KMS-11 (cell line): Measurements from ENCODE around the gene RPS6KA3.

Experiments
- H2AFZ ChIP-seq: fragments of 200-600 bp; sonication (generic); 2 replicates; pipeline ENCODE4 v1.6.1; 2016; ENCODE audit warnings: antibody characterized with exemption, mixed run types, low read depth
- H3K27ac ChIP-seq: fragments of 200-600 bp; sonication (generic); 2 replicates; pipeline ENCODE4 v1.6.1; 2016; ENCODE audit warnings: mild to moderate bottlenecking, mixed run types
- H3K27me3 ChIP-seq: fragments of 200-600 bp; sonication (generic); 2 replicates; pipeline ENCODE4 v1.6.1; 2017; ENCODE audit warnings: mild to moderate bottlenecking, low read depth, mixed run types, moderate library complexity; ENCODE audit not compliant: insufficient read depth
- H3K36me3 ChIP-seq: fragments of 200-600 bp; sonication (generic); 2 replicates; pipeline ENCODE4 v1.6.1; 2017; ENCODE audit warnings: mild to moderate bottlenecking, mixed run types; ENCODE audit not compliant: insufficient read depth
- H3K4me1 ChIP-seq: fragments of 200-600 bp; sonication (generic); 2 replicates; pipeline ENCODE4 v1.6.1; 2016; ENCODE audit warnings: mild to moderate bottlenecking, low read depth, mixed run types; ENCODE audit not compliant: poor library complexity, severe bottlenecking
- H3K4me2 ChIP-seq: fragments of 200-600 bp; sonication (generic); 2 replicates; pipeline ENCODE4 v1.7.0; 2016; ENCODE audit warnings: mild to moderate bottlenecking, mixed run types
- H3K4me3 ChIP-seq: fragments of 200-600 bp; sonication (generic); IDR thresholded peaks from 2 replicates; pipeline ENCODE4 v1.6.1; 2017; ENCODE audit warnings: low read depth, low read length, mixed read lengths; ENCODE audit not compliant: insufficient read depth
- H3K79me2 ChIP-seq: fragments of 200-600 bp; sonication (generic); 2 replicates; pipeline ENCODE4 v1.6.1; 2016; ENCODE audit warnings: low read depth, mixed run types; ENCODE audit not compliant: insufficient read depth
- H3K9ac ChIP-seq: fragments of 200-600 bp; sonication (generic); 2 replicates; pipeline ENCODE4 v1.6.1; 2016; ENCODE audit warnings: mild to moderate bottlenecking, mixed run types
- H4K20me1 ChIP-seq: fragments of 200-600 bp; sonication (generic); 2 replicates; pipeline ENCODE4 v1.6.1; 2016; ENCODE audit warnings: mild to moderate bottlenecking, mixed run types; ENCODE audit not compliant: insufficient read depth
- TF ChIP-seq, protein P1 (sequence below): fragments of 200-600 bp; sonication (generic); conservative IDR thresholded peaks from 2 replicates; pipeline ENCODE4 v1.6.1; 2017; ENCODE audit warnings: low read depth, mild to moderate bottlenecking, antibody characterized with exemption, low read length, moderate library complexity, mixed read lengths

Gene RPS6KA3

DNA sequence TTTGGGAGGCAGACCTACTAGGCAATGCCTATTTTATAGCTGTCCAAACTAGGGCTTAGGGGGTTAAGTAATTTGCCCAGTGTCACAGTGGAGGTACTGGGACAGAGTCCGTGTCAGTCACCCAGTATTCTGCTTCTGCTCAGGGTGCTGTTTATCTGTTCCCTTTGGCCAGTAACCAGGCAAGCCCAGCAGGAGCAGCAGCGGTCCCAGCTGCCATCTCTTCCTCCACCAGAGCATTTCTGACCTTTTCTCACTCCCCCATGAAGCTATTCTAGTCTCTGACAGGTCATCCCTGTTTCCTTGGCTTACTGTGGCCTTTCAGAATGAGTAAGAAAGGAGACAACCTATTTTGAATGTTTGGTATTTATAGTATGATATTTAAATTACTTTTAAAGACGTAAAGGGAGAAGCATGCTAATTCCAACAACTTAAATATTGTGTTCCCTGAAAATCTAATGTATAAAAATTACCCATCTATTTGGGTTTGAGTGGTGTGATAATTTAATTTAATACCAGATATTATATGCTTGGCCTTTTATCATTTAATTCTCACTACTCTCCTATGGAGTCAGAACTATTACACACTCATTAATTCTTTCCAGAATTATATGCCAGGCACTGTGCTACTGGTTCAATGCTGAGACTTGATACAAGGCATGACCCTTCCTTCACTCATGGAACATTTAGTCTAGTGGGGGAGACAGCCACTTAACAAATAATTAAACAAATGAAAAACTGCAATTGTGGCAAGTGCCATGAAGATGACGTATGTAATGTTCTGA is 60.6 kb downstream of the RPS6KA3 start:
- TF ChIP-seq, protein P1, sequence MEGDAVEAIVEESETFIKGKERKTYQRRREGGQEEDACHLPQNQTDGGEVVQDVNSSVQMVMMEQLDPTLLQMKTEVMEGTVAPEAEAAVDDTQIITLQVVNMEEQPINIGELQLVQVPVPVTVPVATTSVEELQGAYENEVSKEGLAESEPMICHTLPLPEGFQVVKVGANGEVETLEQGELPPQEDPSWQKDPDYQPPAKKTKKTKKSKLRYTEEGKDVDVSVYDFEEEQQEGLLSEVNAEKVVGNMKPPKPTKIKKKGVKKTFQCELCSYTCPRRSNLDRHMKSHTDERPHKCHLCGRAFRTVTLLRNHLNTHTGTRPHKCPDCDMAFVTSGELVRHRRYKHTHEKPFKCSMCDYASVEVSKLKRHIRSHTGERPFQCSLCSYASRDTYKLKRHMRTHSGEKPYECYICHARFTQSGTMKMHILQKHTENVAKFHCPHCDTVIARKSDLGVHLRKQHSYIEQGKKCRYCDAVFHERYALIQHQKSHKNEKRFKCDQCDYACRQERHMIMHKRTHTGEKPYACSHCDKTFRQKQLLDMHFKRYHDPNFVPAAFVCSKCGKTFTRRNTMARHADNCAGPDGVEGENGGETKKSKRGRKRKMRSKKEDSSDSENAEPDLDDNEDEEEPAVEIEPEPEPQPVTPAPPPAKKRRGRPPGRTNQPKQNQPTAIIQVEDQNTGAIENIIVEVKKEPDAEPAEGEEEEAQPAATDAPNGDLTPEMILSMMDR, result no peak
- no peaks in the 10 kb centered on the region for H3K36me3 ChIP-seq
- H4K20me1 ChIP-seq, result no peaks in the 10 kb centered on the region
- no peak overlapping the region for H2AFZ ChIP-seq
- no peaks in the 10 kb centered on the region for H3K79me2 ChIP-seq
- no peaks in the 10 kb centered on the region for H3K27me3 ChIP-seq
- no peaks in the 10 kb centered on the region for H3K4me1 ChIP-seq
- H3K27ac ChIP-seq, result no peak overlapping the region
- no peak overlapping the region for H3K9ac ChIP-seq
- H3K4me2 ChIP-seq, result no peak overlapping the region
- H3K4me3 ChIP-seq, result no peak overlapping the region

DNA sequence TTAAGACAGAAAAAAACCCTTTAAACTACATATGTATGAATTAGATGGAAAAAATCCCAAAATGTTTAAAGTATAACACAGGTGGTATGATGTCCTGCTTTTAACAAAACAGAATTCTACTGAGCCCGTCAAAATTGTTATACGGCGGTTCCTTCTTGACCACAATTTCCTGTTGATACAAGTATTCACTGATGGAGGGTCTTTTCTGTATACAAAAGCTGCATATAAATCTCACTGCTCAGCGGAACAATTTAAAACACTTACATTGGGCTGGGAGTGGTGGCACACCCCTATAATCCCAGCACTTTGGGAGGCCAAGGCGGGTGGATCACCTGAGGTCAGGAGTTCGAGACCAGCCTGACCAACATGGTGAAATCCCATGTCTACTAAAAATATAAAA is 62.4 kb downstream of the RPS6KA3 start:
- no peak overlapping the region for H3K4me3 ChIP-seq
- no peak overlapping the region for H2AFZ ChIP-seq
- H3K4me2 ChIP-seq, result no peak overlapping the region
- no peak overlapping the region for H3K9ac ChIP-seq
- H4K20me1 ChIP-seq, result no peaks in the 10 kb centered on the region
- H3K27me3 ChIP-seq, result no peaks in the 10 kb centered on the region
- H3K36me3 ChIP-seq, result no peaks in the 10 kb centered on the region
- no peaks in the 10 kb centered on the region for H3K79me2 ChIP-seq
- TF ChIP-seq, protein P1, result no peak
- H3K27ac ChIP-seq, result no peak overlapping the region
- no peaks in the 10 kb centered on the region for H3K4me1 ChIP-seq

DNA sequence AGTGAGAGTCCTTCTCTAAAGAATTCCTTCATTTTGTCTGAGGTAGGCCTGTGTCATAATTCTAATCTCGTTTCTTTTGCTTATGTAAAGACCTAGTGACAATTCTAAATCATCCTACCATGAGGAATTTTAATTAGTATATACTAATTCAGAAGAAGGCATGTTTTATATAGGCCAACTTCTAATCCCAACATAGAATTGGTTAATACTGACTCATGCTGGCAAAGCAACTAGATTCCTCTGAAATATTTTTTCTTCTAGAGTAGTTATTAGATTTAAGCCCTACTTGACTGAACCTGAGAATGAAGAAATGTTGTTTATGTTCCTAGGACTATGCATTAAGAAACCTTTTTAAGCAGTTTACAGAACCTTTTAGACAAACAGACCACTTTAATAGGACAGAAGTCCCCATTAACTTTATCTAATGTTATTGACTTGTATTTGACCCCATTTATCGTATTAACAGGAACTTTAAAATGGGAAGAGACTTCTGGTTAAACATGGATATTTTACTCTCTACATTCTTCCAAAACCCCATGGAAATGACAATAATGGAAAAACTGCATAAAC is 69.0 kb downstream of the RPS6KA3 start:
- Histone ChIP-seq H3K4me2 (no peak overlapping the region), H3K9ac (no peak overlapping the region), H3K4me1 (no peaks in the 10 kb centered on the region), H3K27me3 (no peaks in the 10 kb centered on the region), H2AFZ (no peak overlapping the region), H3K36me3 (no peaks in the 10 kb centered on the region), H3K4me3 (no peak overlapping the region), H3K27ac (no peak overlapping the region), H4K20me1 (no peaks in the 10 kb centered on the region), H3K79me2 (no peaks in the 10 kb centered on the region)
- TF ChIP-seq, protein P1, result no peak

DNA sequence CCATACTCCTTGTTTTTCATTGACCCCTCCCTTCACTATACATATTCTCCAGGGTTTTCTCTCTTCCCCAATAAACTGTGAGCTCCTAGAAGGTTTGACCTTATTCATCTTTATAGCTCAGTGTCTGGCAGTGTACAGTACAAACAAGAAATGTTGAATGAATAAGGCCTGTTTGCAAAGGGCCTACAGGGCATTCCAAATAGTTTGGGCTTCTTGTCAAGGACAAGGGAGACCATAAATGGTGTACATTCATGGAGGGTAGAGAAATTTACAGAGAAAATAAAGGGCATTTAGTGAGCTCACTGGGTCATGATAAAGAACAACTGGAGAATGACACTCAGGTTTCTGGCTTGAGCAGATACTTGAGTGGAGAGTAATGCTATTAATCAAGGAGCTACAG is 77.5 kb downstream of the RPS6KA3 start:
- Histone ChIP-seq H3K27ac (no peak overlapping the region), H3K79me2 (no peaks in the 10 kb centered on the region), H3K27me3 (no peaks in the 10 kb centered on the region), H2AFZ (no peak overlapping the region), H3K4me1 (no peaks in the 10 kb centered on the region), H4K20me1 (no peaks in the 10 kb centered on the region), H3K4me3 (no peak overlapping the region), H3K36me3 (no peaks in the 10 kb centered on the region), H3K4me2 (no peak overlapping the region), H3K9ac (no peak overlapping the region)
- TF ChIP-seq, protein P1, result no peak
